Hepatocyte (in vitro differentiated cells): ENCODE measurements around the gene ATP6AP1. TPM values are rescaled to one million over a fixed set of nuclear protein-coding genes. Genes with fewer than 3 reads are reported as not detected.
"Not testable (repeated sequence)": the region's sequence is repeated elsewhere in the genome, so short reads cannot be mapped to it uniquely, and the experiment has no call there.

Experiments used
- DNase-seq: peaks from one replicate; pipeline ENCODE4 v3.0.0-alpha.2; 2016; ENCODE audit warnings: low spot score
- H2AFZ ChIP-seq: fragments of 200-600 bp; sonication (generic); 2 replicates; pipeline ENCODE4 v1.6.0; 2016; ENCODE audit warnings: antibody characterized with exemption, mild to moderate bottlenecking
- H3K27ac ChIP-seq: fragments of 200-600 bp; sonication (generic); 2 replicates; pipeline ENCODE4 v1.5.1; 2016; ENCODE audit warnings: mild to moderate bottlenecking
- H3K27me3 ChIP-seq: fragments of 200-600 bp; sonication (generic); 2 replicates; pipeline ENCODE4 v1.6.1; 2016
- H3K36me3 ChIP-seq: fragments of 200-600 bp; sonication (generic); replicated peaks from 2 replicates; pipeline ENCODE4 v1.5.1; 2016; ENCODE audit warnings: low read depth; ENCODE audit not compliant: insufficient read depth
- H3K4me1 ChIP-seq: fragments of 200-600 bp; sonication (generic); 2 replicates; pipeline ENCODE4 v1.5.1; 2016; ENCODE audit warnings: mild to moderate bottlenecking, moderate library complexity; ENCODE audit not compliant: insufficient read depth
- H3K4me2 ChIP-seq: fragments of 200-600 bp; sonication (generic); 2 replicates; pipeline ENCODE4 v1.6.0; 2016
- H3K4me3 ChIP-seq: fragments of 200-600 bp; sonication (generic); 2 replicates; pipeline ENCODE4 v1.5.1; 2016; ENCODE audit warnings: mild to moderate bottlenecking
- H3K79me2 ChIP-seq: fragments of 200-600 bp; sonication (generic); 2 replicates; pipeline ENCODE4 v1.6.0; 2017; ENCODE audit warnings: mild to moderate bottlenecking
- H3K9me2 ChIP-seq: fragments of 200-600 bp; sonication (generic); replicated peaks from 2 replicates; pipeline ENCODE4 v1.6.0; 2017; ENCODE audit warnings: mild to moderate bottlenecking; ENCODE audit not compliant: insufficient read depth
- H3K9me3 ChIP-seq: fragments of 200-600 bp; sonication (generic); 2 replicates; pipeline ENCODE4 v1.5.1; 2016; ENCODE audit warnings: low read depth, mild to moderate bottlenecking
- H4K20me1 ChIP-seq: fragments of 200-600 bp; sonication (generic); 2 replicates; pipeline ENCODE4 v1.6.0; 2016; ENCODE audit warnings: mild to moderate bottlenecking; ENCODE audit not compliant: insufficient read depth, poor library complexity, severe bottlenecking
- CTCF ChIP-seq: fragments of 200-600 bp; sonication (generic); IDR thresholded peaks from 2 replicates; pipeline ENCODE4 v1.5.1; 2016; ENCODE audit warnings: antibody characterized with exemption, mild to moderate bottlenecking; ENCODE audit not compliant: poor library complexity
- EZH2 ChIP-seq: fragments of 200-600 bp; sonication (generic); IDR thresholded peaks from 2 replicates; pipeline ENCODE4 v1.6.1; 2016; ENCODE audit warnings: antibody characterized with exemption, mild to moderate bottlenecking, borderline replicate concordance
- EZH2phosphoT487 ChIP-seq: fragments of 200-600 bp; sonication (generic); IDR thresholded peaks from one replicate; pipeline ENCODE4 v1.6.1; 2018; ENCODE audit warnings: antibody characterized with exemption, mild to moderate bottlenecking, low read depth, moderate library complexity; ENCODE audit not compliant: unreplicated experiment, severe bottlenecking
- WGBS: methylation state at CpG from one replicate; pipeline ENCODE4 v1.1.6; 2016; ENCODE audit warnings: low lambda C conversion rate; ENCODE audit errors: missing lambda C conversion rate; 5-methylcytosine and 5-hydroxymethylcytosine counted together
- polyA plus RNA-seq: library from polyadenylated mRNA; unstranded; fragments of >200 nt; fragmentation: Nextera tagmentation; extraction: Ambion mirVana; gene quantifications from 2 replicates; pipeline ENCODE4 v1.2.1, GENCODE V29; 2016
- total RNA-seq: library from RNA; depleted of rRNA; stranded (reverse); fragments of >200 nt; gene quantifications from 2 replicates; pipeline ENCODE4 v1.2.3, GENCODE V29; 2014

The ATP6AP1 gene
- total and polyA plus RNA-seq, 2 experiments from 2014 or later = 131 to 268 TPM

- no peaks in the 10 kb centered on the region for H3K9me2 ChIP-seq
These were observed 45.9 kb upstream of the ATP6AP1 start for GRCh38 chrX:154382483-154383069.

GRCh38 chrX:154383359-154384283 is 44.9 kb upstream of the ATP6AP1 start:
- no peak overlapping the region for H3K27ac ChIP-seq
- H3K79me2 ChIP-seq = peaks cover 16% of the 10 kb centered on the region
- 78% methylated on average over 14 of the region's 14 CpGs for whole genome bisulfite sequencing
- DNase-seq = no peak
- H3K4me2 ChIP-seq = no peak overlapping the region
- TF ChIP-seq EZH2phosphoT487 = no peak
- TF ChIP-seq EZH2 = no peak
- no peak for TF ChIP-seq CTCF
- H3K9me3 ChIP-seq = no peaks in the 10 kb centered on the region
- no peaks in the 10 kb centered on the region for H3K36me3 ChIP-seq
- no peak overlapping the region for H3K4me3 ChIP-seq
- no peaks in the 10 kb centered on the region for H3K27me3 ChIP-seq
- H3K9me2 ChIP-seq = no peaks in the 10 kb centered on the region
- H2AFZ ChIP-seq = no peak overlapping the region
- peaks cover 5% of the 10 kb centered on the region for H4K20me1 ChIP-seq
- H3K4me1 ChIP-seq = peaks cover 3% of the 10 kb centered on the region

More at GRCh38 chrX:154382483-154383069, 45.9 kb upstream of the ATP6AP1 start:
- H3K27me3 ChIP-seq = no peaks in the 10 kb centered on the region
- peaks cover 5% of the 10 kb centered on the region for H4K20me1 ChIP-seq
- 79% methylated on average over 11 of the region's 11 CpGs for WGBS
- H3K79me2 ChIP-seq = peaks cover 16% of the 10 kb centered on the region
- TF ChIP-seq CTCF = no peak
- no peak for TF ChIP-seq EZH2phosphoT487
- TF ChIP-seq EZH2 = no peak
- no peak overlapping the region for H3K4me2 ChIP-seq
- no peak for DNase-seq
- peaks cover 6% of the 10 kb centered on the region for H3K4me1 ChIP-seq
- H3K9me3 ChIP-seq = no peaks in the 10 kb centered on the region
- no peak overlapping the region for H3K27ac ChIP-seq
- no peaks in the 10 kb centered on the region for H3K36me3 ChIP-seq
- H2AFZ ChIP-seq = no peak overlapping the region
- no peak overlapping the region for H3K4me3 ChIP-seq

GRCh38 chrX:154384284-154384892 is 44.1 kb upstream of the ATP6AP1 start:
- no peak for DNase-seq
- H3K4me2 ChIP-seq = no peak overlapping the region
- no peak overlapping the region for H2AFZ ChIP-seq
- no peaks in the 10 kb centered on the region for H3K36me3 ChIP-seq
- H3K9me2 ChIP-seq = no peaks in the 10 kb centered on the region
- peaks cover 15% of the 10 kb centered on the region for H3K79me2 ChIP-seq
- no peak overlapping the region for H3K27ac ChIP-seq
- WGBS = 82% methylated on average over 8 of the region's 8 CpGs
- TF ChIP-seq CTCF = peak; percentile 32
- no peak for TF ChIP-seq EZH2phosphoT487
- H3K4me3 ChIP-seq = no peak overlapping the region
- H3K27me3 ChIP-seq = no peaks in the 10 kb centered on the region
- peaks cover 5% of the 10 kb centered on the region for H4K20me1 ChIP-seq
- no peaks in the 10 kb centered on the region for H3K9me3 ChIP-seq
- H3K4me1 ChIP-seq = peaks cover 3% of the 10 kb centered on the region

- not testable (repeated sequence) for H3K9me2 ChIP-seq, H4K20me1 ChIP-seq, H3K79me2 ChIP-seq, H3K27ac ChIP-seq, H3K27me3 ChIP-seq, H3K36me3 ChIP-seq, DNase-seq, H3K4me3 ChIP-seq, H3K4me1 ChIP-seq, H3K9me3 ChIP-seq, H2AFZ ChIP-seq, H3K4me2 ChIP-seq
- whole genome bisulfite sequencing = no CpG with 5 or more reads among the region's 20 CpGs
These were observed 40.4 kb upstream of the ATP6AP1 start for GRCh38 chrX:154388094-154388493.

- H2AFZ ChIP-seq, H3K9me2 ChIP-seq, H4K20me1 ChIP-seq, H3K79me2 ChIP-seq, H3K27me3 ChIP-seq, H3K9me3 ChIP-seq, H3K4me1 ChIP-seq, H3K4me2 ChIP-seq, H3K36me3 ChIP-seq, H3K27ac ChIP-seq, DNase-seq, H3K4me3 ChIP-seq: not testable (repeated sequence)
- no CpG with 5 or more reads among the region's 16 CpGs for WGBS
These were observed 39.8 kb upstream of the ATP6AP1 start for GRCh38 chrX:154388649-154389048.
